ENCODE measurements around the gene PCED1A. TPM values are rescaled to one million over a fixed set of nuclear protein-coding genes. Genes with fewer than 3 reads are reported as not detected.

Gene PCED1A, protein sequence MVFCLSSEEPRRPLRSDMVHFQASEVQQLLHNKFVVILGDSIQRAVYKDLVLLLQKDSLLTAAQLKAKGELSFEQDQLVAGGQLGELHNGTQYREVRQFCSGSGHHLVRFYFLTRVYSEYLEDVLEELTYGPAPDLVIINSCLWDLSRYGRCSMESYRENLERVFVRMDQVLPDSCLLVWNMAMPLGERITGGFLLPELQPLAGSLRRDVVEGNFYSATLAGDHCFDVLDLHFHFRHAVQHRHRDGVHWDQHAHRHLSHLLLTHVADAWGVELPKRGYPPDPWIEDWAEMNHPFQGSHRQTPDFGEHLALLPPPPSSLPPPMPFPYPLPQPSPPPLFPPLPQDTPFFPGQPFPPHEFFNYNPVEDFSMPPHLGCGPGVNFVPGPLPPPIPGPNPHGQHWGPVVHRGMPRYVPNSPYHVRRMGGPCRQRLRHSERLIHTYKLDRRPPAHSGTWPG
- 26.2 and 29.3 TPM in 2 replicates for total RNA-seq (2014; rRNA removed; shearing (Covaris generic))
- 26.3 and 29.2 TPM in 2 replicates for polyA plus RNA-seq (2015; cell fraction: cytosol; rRNA removed)
- polyA plus RNA-seq (2015; cell fraction: nucleus; rRNA removed): 134 and 153 TPM in 2 replicates

DNA sequence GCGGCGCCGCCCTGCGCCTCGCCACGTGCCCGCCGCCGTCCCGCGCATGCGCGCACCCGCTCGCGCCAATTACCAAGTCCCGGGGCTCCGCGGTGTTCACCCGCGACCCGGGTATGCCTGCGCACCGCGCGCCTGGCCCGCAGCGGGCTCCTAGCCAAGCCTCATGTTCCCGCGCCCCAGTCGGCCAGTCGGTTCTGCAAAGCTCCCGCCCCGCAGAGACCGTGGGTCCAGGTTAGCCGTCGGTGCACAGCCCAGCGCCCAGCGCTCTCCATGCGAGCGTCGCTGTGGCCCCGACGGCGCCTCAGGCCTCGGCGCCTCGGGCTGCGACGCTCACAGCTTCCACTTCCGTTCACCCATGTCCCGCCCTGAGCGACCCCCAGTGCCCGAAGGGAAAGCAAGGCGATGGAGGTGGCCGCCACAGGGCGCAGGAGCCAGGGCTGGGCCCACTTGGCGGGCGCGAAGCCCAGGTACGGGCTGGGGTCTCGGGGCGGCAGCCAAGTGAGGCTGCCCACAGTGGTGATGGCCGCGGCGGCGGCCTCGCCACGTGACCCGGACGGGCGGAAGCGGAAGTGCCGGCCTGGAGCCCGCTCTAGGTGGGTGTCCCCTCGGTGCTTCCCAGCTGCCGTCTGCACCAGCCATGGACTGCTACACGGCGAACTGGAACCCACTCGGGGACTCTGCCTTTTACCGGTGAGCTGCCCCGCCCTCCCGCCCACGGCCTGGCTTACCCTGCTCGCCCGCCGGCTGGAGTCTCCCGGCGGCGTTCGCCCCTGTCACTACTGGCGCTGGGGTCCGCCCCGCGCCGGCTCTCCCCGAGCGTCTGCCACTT, at the start of gene PCED1A, which contains the start of gene VPS16:
Gene PCED1A (minus strand): TSS at position 518 of the 829 bp plus-strand sequence. CDS start 743 bp downstream, outside the sequence.
Gene VPS16 (plus strand): TSS at position 608 of the 829 bp plus-strand sequence. CDS start 30 bp downstream, at position 638.
- peak; percentile 81 for DNase-seq (ENCODE audit: low read depth)

- DNase-seq (ENCODE audit: low read depth): no peak
Measured at GRCh38 chr20:2889797-2890196, 49.3 kb upstream of the PCED1A start.

- no peak for DNase-seq (ENCODE audit: low read depth)
Measured at GRCh38 chr20:2889209-2889608, 48.8 kb upstream of the PCED1A start.

GRCh38 chr20:2888224-2888955, 47.9 kb upstream of the PCED1A start:
- DNase-seq (ENCODE audit: low read depth): no peak

DNA sequence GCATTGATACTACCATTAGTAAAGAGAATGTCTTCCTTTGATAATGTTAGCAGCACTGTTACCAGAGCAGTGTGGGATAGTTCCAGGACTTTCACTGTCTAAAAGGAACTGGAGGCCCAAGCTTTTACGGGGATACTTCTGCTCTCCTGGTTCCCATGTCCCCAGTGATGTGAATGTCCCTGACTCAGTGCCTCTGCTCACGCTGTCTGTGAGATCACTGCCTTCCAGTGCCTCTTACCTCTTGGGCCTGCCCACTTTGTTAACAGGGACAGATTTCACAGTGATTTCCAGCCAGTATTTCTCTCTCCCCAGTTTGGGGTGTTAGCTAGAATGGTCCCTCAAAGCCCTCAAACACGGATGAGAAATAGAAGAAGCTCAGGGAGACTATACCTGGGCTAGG, 47.3 kb upstream of the PCED1A start:
- DNase-seq (ENCODE audit: low read depth): no peak

- no peak for DNase-seq (ENCODE audit: low read depth)
Measured at GRCh38 chr20:2883726-2884637, 43.5 kb upstream of the PCED1A start.

DNA sequence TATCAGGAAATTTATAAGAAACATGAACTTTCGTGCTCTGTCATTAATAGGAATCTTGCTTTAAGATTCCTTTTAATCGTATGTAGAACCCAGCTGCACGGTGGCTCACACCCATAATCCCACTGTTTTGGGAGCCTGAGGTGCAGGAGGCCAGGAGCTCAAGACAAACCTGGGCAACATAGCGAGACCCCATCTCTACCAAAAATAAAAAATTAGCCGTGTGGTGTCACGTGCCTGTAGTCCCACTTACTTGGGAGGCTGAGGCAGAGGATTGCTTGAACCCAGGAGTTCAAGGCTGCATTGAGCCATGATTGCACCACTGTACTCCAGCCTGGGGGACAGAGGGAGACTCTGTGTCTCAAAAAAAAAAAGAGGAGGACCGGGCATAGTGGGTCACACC, 40.2 kb upstream of the PCED1A start:
- DNase-seq (ENCODE audit: low read depth): no peak

- DNase-seq (ENCODE audit: low read depth): no peak
Measured at GRCh38 chr20:2879146-2879545, 38.7 kb upstream of the PCED1A start.

GRCh38 chr20:2878515-2878914, 38.1 kb upstream of the PCED1A start:
- no peak for DNase-seq (ENCODE audit: low read depth)

DNA sequence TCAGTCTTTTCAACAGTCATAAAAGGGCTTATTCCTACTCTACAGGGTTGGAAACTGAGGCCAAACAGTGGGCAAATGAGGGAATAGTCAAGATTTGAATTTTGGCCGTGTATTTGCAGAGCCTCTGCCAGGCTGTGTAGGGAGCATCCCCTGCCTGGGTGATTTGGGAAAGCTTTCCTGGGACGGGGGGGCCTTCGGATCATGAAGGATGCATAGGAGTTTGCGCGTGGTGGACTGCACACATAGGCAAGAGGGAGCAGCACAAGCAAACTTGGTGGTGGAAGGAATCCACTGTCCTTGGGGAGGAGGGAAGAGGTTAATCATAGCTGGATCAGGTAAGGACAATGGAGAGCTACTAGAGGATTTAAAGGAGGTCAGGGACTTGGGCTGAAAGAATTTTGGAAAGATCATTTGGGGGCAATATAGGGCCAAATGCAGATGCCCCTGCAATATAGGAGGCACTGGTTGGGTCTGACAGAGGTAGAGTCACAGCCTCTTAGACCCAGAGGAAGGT, 35.3 kb upstream of the PCED1A start:
- no peak for DNase-seq (ENCODE audit: low read depth)

DNA sequence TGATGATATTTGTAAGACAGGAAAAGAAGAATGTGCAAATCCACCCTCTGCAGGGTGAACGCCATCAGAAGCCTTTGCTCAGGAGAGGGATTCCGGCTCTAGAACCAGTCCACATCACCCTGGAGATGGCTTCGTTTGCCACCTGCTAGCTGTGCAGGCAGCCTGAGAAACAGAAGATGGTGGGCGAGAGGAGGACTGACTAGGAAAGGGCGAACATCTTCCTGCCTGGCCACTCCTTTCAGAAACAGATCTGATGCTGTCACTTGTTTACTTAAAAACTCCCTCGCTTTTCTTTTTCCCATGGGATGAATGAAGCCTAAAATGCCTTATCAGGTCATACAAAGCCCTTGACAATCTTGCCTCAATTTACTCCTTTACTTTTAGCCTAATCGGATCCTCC, 34.0 kb upstream of the PCED1A start:
- no peak for DNase-seq (ENCODE audit: low read depth)

GRCh38 chr20:2873747-2874041, 33.2 kb upstream of the PCED1A start:
- DNase-seq (ENCODE audit: low read depth): peak; percentile 26

DNA sequence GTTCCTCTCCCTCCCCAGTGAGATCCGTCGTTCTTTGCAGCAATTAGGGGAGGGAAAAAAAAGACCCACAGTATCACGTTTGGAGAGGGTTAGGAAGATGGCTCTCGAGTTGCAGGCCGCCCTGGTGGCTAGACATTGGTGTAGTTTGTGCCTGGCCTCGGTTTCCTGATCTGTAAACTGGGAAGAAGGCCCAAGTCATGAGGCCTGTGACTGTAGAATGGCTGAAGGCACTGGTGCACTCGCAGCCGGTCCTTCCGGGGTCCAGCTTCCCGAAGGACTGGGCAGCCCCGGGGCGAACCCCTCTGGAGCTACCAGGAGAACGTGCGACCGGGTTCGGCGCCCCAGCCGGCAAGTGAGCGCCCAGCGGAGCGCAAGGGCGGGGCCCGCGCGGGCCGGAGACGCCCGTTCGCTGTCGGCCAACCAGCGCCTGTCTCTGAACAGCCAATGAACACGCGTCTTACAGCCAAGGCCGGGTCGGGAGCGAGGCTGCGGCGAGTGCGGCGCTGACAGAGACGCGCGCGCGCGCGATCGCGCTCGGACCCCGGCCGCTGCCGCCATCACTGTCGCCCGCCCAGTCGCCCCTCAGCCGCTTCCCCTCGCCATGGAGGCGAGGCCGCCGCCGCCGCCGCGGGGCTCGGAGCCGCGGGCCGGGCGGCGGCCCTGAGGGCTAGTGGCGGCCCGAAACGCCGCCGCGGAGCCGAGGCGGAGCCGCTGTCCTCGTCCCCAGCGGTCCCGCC, 32.7 kb upstream of the PCED1A start, which contains the start of gene PTPRA:
Gene PTPRA (plus strand): TSS at position 472 of the 737 bp plus-strand sequence. CDS start 90,797 bp downstream, outside the sequence.
- DNase-seq (ENCODE audit: low read depth): peak; percentile 89

GRCh38 chr20:2872459-2873009, 32.1 kb upstream of the PCED1A start:
- no peak for DNase-seq (ENCODE audit: low read depth)

DNA sequence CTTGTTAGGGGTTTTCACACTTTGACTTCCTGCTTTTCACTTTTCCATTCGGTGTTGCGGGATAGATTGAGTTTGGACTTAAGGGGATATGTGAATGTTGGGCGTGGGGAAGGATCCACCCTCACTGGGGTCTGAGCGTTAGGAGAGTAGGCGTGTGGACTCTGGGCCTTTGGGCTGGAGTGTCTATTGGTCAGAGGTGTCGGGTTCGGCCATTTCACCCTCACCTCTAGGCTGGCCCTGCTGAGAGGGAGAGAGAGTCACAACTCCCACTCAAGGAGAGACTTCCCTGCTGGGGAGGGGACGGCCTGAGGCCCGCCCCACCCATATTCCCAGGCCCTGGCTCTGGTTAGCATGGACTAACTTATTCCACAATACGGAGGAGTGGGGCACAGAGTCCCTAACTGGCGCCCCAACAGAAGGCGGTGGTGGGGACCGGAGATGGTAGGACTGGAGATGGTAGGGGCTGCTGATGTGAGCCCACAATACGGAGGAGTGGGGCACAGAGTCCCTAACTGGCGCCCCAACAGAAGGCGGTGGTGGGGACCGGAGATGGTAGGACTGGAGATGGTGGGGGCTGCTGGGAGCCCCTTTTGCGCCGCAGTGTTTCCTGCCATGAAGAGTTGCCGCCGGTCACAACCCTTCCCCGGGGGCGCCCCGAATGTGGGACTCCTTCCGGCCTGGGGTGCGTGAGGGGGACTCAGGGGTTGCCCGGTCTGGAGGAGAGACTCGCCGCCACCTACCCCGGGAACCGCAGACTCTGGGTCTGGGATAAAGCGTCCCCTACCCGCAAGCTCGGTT, 31.4 kb upstream of the PCED1A start:
- DNase-seq (ENCODE audit: low read depth): no peak

DNA sequence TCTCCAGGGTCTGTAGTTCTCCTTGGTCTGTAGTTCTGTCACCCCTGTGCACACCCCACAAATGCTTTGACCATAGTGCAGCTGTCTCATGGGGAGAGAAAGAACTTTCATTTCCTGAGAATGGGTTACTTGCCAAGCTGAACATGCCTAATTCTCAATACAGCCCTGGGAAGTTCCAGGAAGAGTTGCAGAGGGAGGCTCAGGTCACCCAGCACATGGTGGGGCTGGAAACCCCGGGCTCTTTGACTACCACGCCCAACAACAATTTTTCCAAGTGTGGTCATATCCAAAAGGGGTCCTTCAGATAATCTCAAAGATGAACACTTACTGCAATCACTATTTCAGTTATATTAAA, 30.6 kb upstream of the PCED1A start:
- DNase-seq (ENCODE audit: low read depth): peak; percentile 18

DNA sequence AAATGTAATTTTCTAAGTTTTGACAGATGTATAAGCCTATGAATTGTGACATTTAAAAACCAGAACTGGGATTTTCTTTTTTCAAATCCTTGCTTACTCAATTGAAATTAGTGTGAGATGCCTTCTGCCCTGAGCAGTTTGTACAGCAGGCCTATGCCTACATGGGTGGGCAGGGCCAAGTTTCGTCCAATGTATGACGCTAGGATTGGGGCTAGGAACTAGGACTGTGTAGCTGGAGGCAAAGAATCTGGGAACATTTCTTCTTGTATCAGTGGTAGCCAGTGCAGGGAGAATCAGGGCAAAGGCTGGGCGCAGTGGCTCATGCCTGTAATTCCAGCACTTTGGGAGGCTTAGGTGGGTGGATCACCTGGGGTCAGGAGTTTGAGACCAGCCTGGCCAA, 28.9 kb upstream of the PCED1A start:
- DNase-seq (ENCODE audit: low read depth): no peak
